H1 (cell line): Measurements from ENCODE around the gene NME4. TPM values are rescaled to one million over a fixed set of nuclear protein-coding genes. Genes with fewer than 3 reads are reported as not detected.

Source experiments
- CTCF ChIA-PET: fragments of 300-600 bp; sonication (Branson Sonifier 250); formaldehyde crosslinking; loops from one replicate; lab custom pipeline; 2021; ENCODE audit not compliant: partially characterized antibody; lab: Charles Lee
- POLR2A ChIA-PET: fragments of 300-600 bp; sonication (Branson Sonifier 250); formaldehyde crosslinking; loops from one replicate; lab custom pipeline; 2021; ENCODE audit warnings: inconsistent platforms; ENCODE audit not compliant: partially characterized antibody; lab: Charles Lee
- DNase-seq, 2 experiments: peaks; one replicate each; pipeline versions ENCODE4 v3.0.0 to v3.0.0-alpha.2; 2010 to 2022; ENCODE audit warnings: low spot score in 2 of 2, low read depth in 1 of 2, mixed read lengths in 1 of 2
- FAIRE-seq: peaks from 2 replicates; lab custom pipeline; 2011; peaks lifted over from hg19 to GRCh38; lab: Jason Lieb, UNC
- H2AFZ ChIP-seq: 2 replicates; pipeline ENCODE4 v1.8.1; 2012; ENCODE audit warnings: low read length, inconsistent platforms
- H2AK5ac ChIP-seq: 2 replicates; pipeline ENCODE4 v1.6.1; 2013; ENCODE audit warnings: low read depth, low read length
- H2BK120ac ChIP-seq: replicated peaks from 2 replicates; pipeline ENCODE3; 2013; ENCODE audit warnings: low read depth, low read length, inconsistent platforms
- H2BK12ac ChIP-seq: 2 replicates; pipeline ENCODE4 v1.6.1; 2013; ENCODE audit warnings: low read depth, low read length
- H2BK15ac ChIP-seq: 2 replicates; pipeline ENCODE4 v1.6.1; 2013; ENCODE audit warnings: low read length
- H2BK20ac ChIP-seq: 2 replicates; pipeline ENCODE4 v1.6.1; 2013; ENCODE audit warnings: low read length
- H2BK5ac ChIP-seq: 2 replicates; pipeline ENCODE4 v1.6.1; 2013; ENCODE audit warnings: low read depth, low read length
- H3K14ac ChIP-seq: 2 replicates; pipeline ENCODE4 v1.6.1; 2013; ENCODE audit warnings: inconsistent platforms; ENCODE audit not compliant: insufficient read length
- H3K18ac ChIP-seq: 2 replicates; pipeline ENCODE4 v1.6.1; 2013; ENCODE audit warnings: low read length; ENCODE audit errors: extremely low read depth
- H3K23ac ChIP-seq: 2 replicates; pipeline ENCODE4 v1.6.1; 2013; ENCODE audit warnings: inconsistent platforms; ENCODE audit not compliant: insufficient read length
- H3K23me2 ChIP-seq: 2 replicates; pipeline ENCODE4 v1.6.1; 2013; ENCODE audit warnings: low read depth, low read length
- H3K27ac ChIP-seq: 2 replicates; pipeline ENCODE4 v1.6.1; 2011; ENCODE audit warnings: low read depth, low read length, inconsistent platforms
- H3K27me3 ChIP-seq, 4 experiments: replicated peaks in 1 of 4; 1 replicate in 1 of 4; 2 replicates in 3 of 4; pipeline versions ENCODE4 v1.6.1 to v1.8.1; 2011 to 2013; ENCODE audit warnings: low read length in 3 of 4, mild to moderate bottlenecking in 3 of 4, inconsistent platforms in 2 of 4, mixed read lengths in 2 of 4, moderate library complexity in 1 of 4; ENCODE audit not compliant: control insufficient read depth in 3 of 4, insufficient read depth in 3 of 4; ENCODE audit errors: extremely low read depth in 1 of 4
- H3K36me3 ChIP-seq, 4 experiments: 2 replicates each; pipeline versions ENCODE4 v1.6.1 to v1.8.1; 2011 to 2013; ENCODE audit warnings: mild to moderate bottlenecking in 4 of 4, low read length in 3 of 4, moderate library complexity in 2 of 4, control low read depth in 1 of 4, inconsistent platforms in 1 of 4; ENCODE audit not compliant: insufficient read depth in 4 of 4, control insufficient read depth in 2 of 4
- H3K4ac ChIP-seq: replicated peaks from 2 replicates; pipeline ENCODE3; 2013; ENCODE audit warnings: low read length, low read depth, mixed read lengths, inconsistent platforms; ENCODE audit not compliant: insufficient read length
- H3K4me1 ChIP-seq, 4 experiments: replicated peaks in 1 of 4; 1 replicate in 1 of 4; 2 replicates in 3 of 4; pipeline versions ENCODE4 v1.6.1 to v1.8.1; 2011 to 2013; ENCODE audit warnings: low read length in 3 of 4, inconsistent platforms in 2 of 4, mixed read lengths in 1 of 4; ENCODE audit not compliant: insufficient read depth in 4 of 4, control insufficient read depth in 3 of 4
- H3K4me2 ChIP-seq, 2 experiments: 2 replicates each; pipeline versions ENCODE4 v1.6.1 to v1.8.1; 2011 to 2013; ENCODE audit warnings: low read depth in 2 of 2, low read length in 2 of 2, control low read depth in 1 of 2, inconsistent platforms in 1 of 2, mild to moderate bottlenecking in 1 of 2; ENCODE audit not compliant: insufficient read depth in 1 of 2
- H3K4me3 ChIP-seq, 4 experiments: fragments of 200-600, 300-600 bp in 1 of 4; sonication (generic), shearing (Covaris generic), sonication (Bioruptor Twin) in 1 of 4; 2 replicates each; pipeline versions ENCODE4 v1.5.1 to v1.8.1; 2011 to 2016; ENCODE audit warnings: low read length in 4 of 4, low read depth in 3 of 4, control low read depth in 2 of 4, inconsistent platforms in 2 of 4, mild to moderate bottlenecking in 2 of 4, mixed read lengths in 1 of 4, moderate library complexity in 1 of 4; ENCODE audit not compliant: insufficient read depth in 2 of 4; ENCODE audit errors: extremely low read depth in 1 of 4
- H3K56ac ChIP-seq: replicated peaks from 2 replicates; pipeline ENCODE3; 2013; ENCODE audit warnings: low read depth, mild to moderate bottlenecking, mixed read lengths, low read length, inconsistent platforms; ENCODE audit not compliant: insufficient read length
- H3K79me1 ChIP-seq: 2 replicates; pipeline ENCODE4 v1.6.1; 2013; ENCODE audit warnings: low read depth, low read length, control low read depth
- H3K79me2 ChIP-seq, 2 experiments: 2 replicates each; pipeline versions ENCODE4 v1.6.1 to v1.8.1; 2012 to 2013; ENCODE audit warnings: low read length in 2 of 2, mild to moderate bottlenecking in 2 of 2, inconsistent platforms in 1 of 2; ENCODE audit not compliant: insufficient read depth in 2 of 2, control insufficient read depth in 1 of 2
- H3K9ac ChIP-seq, 4 experiments: replicated peaks in 1 of 4; 1 replicate in 1 of 4; 2 replicates in 3 of 4; pipeline versions ENCODE4 v1.6.1 to v1.8.1; 2011 to 2013; ENCODE audit warnings: low read depth in 3 of 4, low read length in 3 of 4, control low read depth in 2 of 4, mild to moderate bottlenecking in 2 of 4, moderate library complexity in 2 of 4, inconsistent platforms in 1 of 4; ENCODE audit errors: extremely low read depth in 1 of 4
- H3K9me3 ChIP-seq, 2 experiments: 2 replicates each; pipeline versions ENCODE4 v1.6.1 to v1.8.1; 2012 to 2013; ENCODE audit warnings: mild to moderate bottlenecking in 2 of 2, moderate library complexity in 2 of 2, control low read depth in 1 of 2, inconsistent platforms in 1 of 2, low read depth in 1 of 2, low read length in 1 of 2, mixed read lengths in 1 of 2; ENCODE audit not compliant: insufficient read depth in 2 of 2
- H4K20me1 ChIP-seq, 2 experiments: replicated peaks in 1 of 2; 2 replicates each; pipeline versions ENCODE3 to v1.8.1; 2011 to 2013; ENCODE audit warnings: inconsistent platforms in 2 of 2, low read length in 2 of 2, mild to moderate bottlenecking in 1 of 2; ENCODE audit not compliant: insufficient read depth in 2 of 2, control insufficient read depth in 1 of 2
- H4K5ac ChIP-seq: 2 replicates; pipeline ENCODE4 v1.6.1; 2013; ENCODE audit warnings: low read length, low read depth, mixed read lengths, inconsistent platforms; ENCODE audit not compliant: insufficient read length
- H4K8ac ChIP-seq: 2 replicates; pipeline ENCODE4 v1.8.0; 2013; ENCODE audit warnings: mild to moderate bottlenecking, moderate library complexity, low read length, inconsistent platforms; ENCODE audit not compliant: insufficient read depth; ENCODE audit errors: extremely low read depth
- H4K91ac ChIP-seq: replicated peaks from 2 replicates; pipeline ENCODE3; 2013; ENCODE audit warnings: low read length, mixed read lengths, inconsistent platforms; ENCODE audit not compliant: insufficient read length
- HDAC2 ChIP-seq, 2 experiments: fragments of 300-600 bp in 1 of 2; sonication (generic) in 1 of 2; IDR thresholded peaks; 2 replicates each; pipeline ENCODE4 v1.6.1; 2011 to 2012; ENCODE audit warnings: low read depth in 2 of 2, low read length in 2 of 2, mild to moderate bottlenecking in 2 of 2, moderate library complexity in 2 of 2, borderline replicate concordance in 1 of 2, inconsistent platforms in 1 of 2
- JUN ChIP-seq: IDR thresholded peaks from 2 replicates; pipeline ENCODE4 v1.6.1; 2011; ENCODE audit warnings: low read depth, mild to moderate bottlenecking, improper control_type of control experiment, low read length
- POLR2A ChIP-seq, 2 experiments: IDR thresholded peaks; 1 replicate in 1 of 2; 2 replicates in 1 of 2; pipeline ENCODE4 v1.6.1; 2011; ENCODE audit warnings: low read depth in 2 of 2, low read length in 2 of 2, mild to moderate bottlenecking in 2 of 2; ENCODE audit errors: control extremely low read depth in 1 of 2
- POLR2AphosphoS5 ChIP-seq: IDR thresholded peaks from 2 replicates; pipeline ENCODE4 v1.6.1; 2011; ENCODE audit warnings: low read depth, low read length
- TEAD4 ChIP-seq: IDR thresholded peaks from 2 replicates; pipeline ENCODE4 v1.6.1; 2012; ENCODE audit warnings: low read depth, low read length, inconsistent platforms, mixed read lengths
- WGBS, 2 experiments: shearing (Covaris generic) in 1 of 2; methylation state at CpG; one replicate each; pipeline versions ENCODE4 v1.1.6 to v1.1.7; 2013 to 2015; ENCODE audit warnings: low lambda C conversion rate in 2 of 2, mixed read lengths in 2 of 2, inconsistent platforms in 1 of 2, low coverage in 1 of 2, missing lambda C conversion rate in 1 of 2; ENCODE audit not compliant: insufficient replicate concordance in 2 of 2, insufficient coverage in 1 of 2, insufficient read length in 1 of 2; ENCODE audit errors: extremely low coverage in 1 of 2, missing lambda C conversion rate in 1 of 2; 5-methylcytosine and 5-hydroxymethylcytosine counted together
- polyA plus RNA-seq, 7 experiments: library from polyadenylated mRNA; depleted of rRNA in 3 of 7; stranded (reverse) in 5 of 7; unstranded in 2 of 7; fragments of >200 nt in 5 of 7; fragments of 200-250 nt in 2 of 7; gene quantifications; 1 replicate in 5 of 7; 2 replicates in 1 of 7; 4 replicates in 1 of 7; pipeline versions ENCODE4 v1.2.1 to v1.2.3, GENCODE V29; 2011 to 2013; ENCODE audit warnings: missing spikeins in 2 of 7, mixed read lengths in 2 of 7
- total RNA-seq: library from RNA; stranded (reverse); fragmentation: NEBNext Ultra II Directional; extraction: Animal tissue kit (Norgen Biotek cat#: 25700); gene quantifications from 2 replicates; pipeline ENCODE4 v1.2.1, GENCODE V29; 2021

The NME4 gene
- total and polyA plus RNA-seq, 2 of the 8 experiments (the other 6 are each of a cell fraction or from before 2014, with no cell fraction given): 408 to 863 TPM

- DNase-seq (no peak), FAIRE-seq (no peak)
- Histone ChIP-seq H3K27ac (no peak overlapping the region), H3K79me2 (no peaks in the 10 kb centered on the region; a peak in 1 of 4 replicates), H3K23ac (no peak overlapping the region), H4K8ac (no peak overlapping the region; the same call in 1 of the 2 replicates), H3K4ac (no peak overlapping the region), H3K4me3 (no peak overlapping the region), H3K23me2 (no peaks in the 10 kb centered on the region; the same call in 1 of the 2 replicates), H3K27me3 (no peaks in the 10 kb centered on the region), H2BK12ac (no peak overlapping the region), H3K18ac (no peak overlapping the region), H2BK20ac (no peak overlapping the region), H3K79me1 (no peaks in the 10 kb centered on the region; the same call in 1 of the 2 replicates), H3K4me2 (no peak overlapping the region), H3K14ac (no peak overlapping the region), H3K4me1 (peaks cover 0 to 7% (median 5%) of the 10 kb centered on the region in 4 experiments; a peak in 5 of 7 replicates), H4K91ac (no peak overlapping the region), H3K9ac (no peak overlapping the region), H3K9me3 (no peaks in the 10 kb centered on the region), H2AFZ (no peak overlapping the region), H2BK120ac (no peak overlapping the region), H4K20me1 (peaks cover 0 to 8% of the 10 kb centered on the region in 2 experiments), H2BK5ac (0 out of 2 replicates have a peak overlapping the region, but pooled peaks have one; percentile 63), H2AK5ac (peak overlapping the region; percentile 88; the same call in 1 of the 2 replicates), H2BK15ac (no peak overlapping the region), H3K36me3 (peaks cover 5 to 20% (median 18%) of the 10 kb centered on the region in 4 experiments; a peak in 5 of 8 replicates), H3K56ac (no peak overlapping the region), H4K5ac (no peak overlapping the region)
- POLR2A ChIA-PET: interaction anchor here (0.8 to 2.4 kb wide), 3 partner anchors 9 to 129 kb away, joined by 3 to 5 read pairs (median 5); no protein-coding TSS in a partner anchor
- TF ChIP-seq HDAC2 (IDR thresholded peaks at IDR 0.05; ENCODE audit: borderline replicate concordance in 1 of 2, low read depth in 2 of 2, low read length in 2 of 2): no peak
- TF ChIP-seq POLR2A (IDR thresholded peaks at IDR 0.05; ENCODE audit: control extremely low read depth in 1 of 2, low read depth in 2 of 2, low read length in 2 of 2): no peak
- TF ChIP-seq JUN: no peak
- no peak for TF ChIP-seq TEAD4
- TF ChIP-seq POLR2AphosphoS5: 0 out of 2 replicates have a peak, but pooled peaks have one; percentile 12
- CTCF ChIA-PET: interaction anchor here (0.7 to 1.1 kb wide), 3 partner anchors 21 to 128 kb away, joined by 3 read pairs; no protein-coding TSS in a partner anchor
- 91% methylated on average over 18 of the region's 19 CpGs; no CpG with 5 or more reads in 1 of the 2 experiments for WGBS, 2 experiments
Observed at GRCh38 chr16:364595-365491, 32.2 kb upstream of the NME4 start.
